NCI-H2107 (cell line): ENCODE data around the gene RPP25.
"Not testable (repeated sequence)": the region's sequence is repeated elsewhere in the genome, so short reads cannot be mapped to it uniquely, and the experiment has no call there.

Source experiments
- DNase-seq: peaks from one replicate; lab custom pipeline; 2025; lab: John Stamatoyannopoulos, UW

Gene RPP25

DNA sequence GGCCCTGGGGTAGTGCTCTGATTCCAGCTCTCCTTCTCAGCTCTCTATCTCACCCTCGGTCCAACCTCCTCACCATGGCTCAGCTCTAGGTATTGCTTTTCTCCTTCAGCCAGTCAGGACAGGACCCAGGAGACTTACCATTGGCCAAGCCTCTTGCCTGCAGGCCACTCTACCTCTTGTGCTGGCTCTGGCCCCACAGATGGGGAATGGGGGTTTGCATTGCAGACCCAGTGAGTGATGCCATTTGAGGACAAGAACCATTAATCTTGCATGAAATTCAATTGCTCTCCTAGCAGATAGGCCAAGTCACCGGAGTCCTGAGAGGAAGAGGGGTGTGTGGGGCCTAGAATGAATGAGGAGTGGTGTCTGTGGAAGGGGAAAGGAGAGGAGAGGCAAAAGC, 6.1 kb upstream of the RPP25 start:
- no peak for DNase-seq

DNA sequence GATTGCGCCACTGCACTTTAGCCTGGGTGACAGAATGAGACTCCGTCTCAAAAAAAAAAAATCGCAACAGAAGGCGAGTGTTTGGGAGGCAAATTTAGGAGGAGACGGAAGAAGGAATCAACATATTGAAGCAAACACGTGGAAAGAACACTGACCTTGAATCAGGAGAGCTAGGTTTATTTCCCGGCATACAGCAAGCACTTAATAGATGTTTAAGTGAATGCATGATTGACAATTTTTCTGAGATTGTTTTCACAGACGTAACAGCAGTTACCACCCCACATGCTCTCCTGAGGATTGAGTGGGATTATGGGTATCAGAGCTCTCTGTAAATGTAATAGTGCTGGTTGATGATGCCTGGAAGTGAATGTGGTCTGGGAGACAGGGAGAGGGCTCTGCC, 5.6 kb upstream of the RPP25 start:
- DNase-seq, result no peak

DNA sequence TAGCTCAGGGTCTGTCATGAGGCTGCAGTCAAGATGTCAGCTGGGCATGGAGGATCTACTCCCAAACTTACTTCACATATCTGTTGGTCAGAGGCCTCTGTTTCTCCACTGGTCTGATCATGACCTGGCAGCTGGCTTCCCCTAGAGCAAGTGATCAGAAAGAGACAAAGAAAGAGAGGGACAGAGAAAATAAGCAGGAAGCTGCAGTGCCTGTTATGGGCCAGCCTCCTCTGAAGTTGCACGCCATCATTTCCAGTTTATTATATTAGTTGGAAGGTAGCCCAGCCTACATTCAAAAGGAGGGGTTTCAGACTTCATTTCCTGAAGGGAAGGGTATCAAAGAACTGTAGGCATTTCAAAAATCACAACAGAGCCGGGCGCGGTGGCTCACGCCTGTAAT, 5.0 kb upstream of the RPP25 start:
- DNase-seq, result no peak

DNA sequence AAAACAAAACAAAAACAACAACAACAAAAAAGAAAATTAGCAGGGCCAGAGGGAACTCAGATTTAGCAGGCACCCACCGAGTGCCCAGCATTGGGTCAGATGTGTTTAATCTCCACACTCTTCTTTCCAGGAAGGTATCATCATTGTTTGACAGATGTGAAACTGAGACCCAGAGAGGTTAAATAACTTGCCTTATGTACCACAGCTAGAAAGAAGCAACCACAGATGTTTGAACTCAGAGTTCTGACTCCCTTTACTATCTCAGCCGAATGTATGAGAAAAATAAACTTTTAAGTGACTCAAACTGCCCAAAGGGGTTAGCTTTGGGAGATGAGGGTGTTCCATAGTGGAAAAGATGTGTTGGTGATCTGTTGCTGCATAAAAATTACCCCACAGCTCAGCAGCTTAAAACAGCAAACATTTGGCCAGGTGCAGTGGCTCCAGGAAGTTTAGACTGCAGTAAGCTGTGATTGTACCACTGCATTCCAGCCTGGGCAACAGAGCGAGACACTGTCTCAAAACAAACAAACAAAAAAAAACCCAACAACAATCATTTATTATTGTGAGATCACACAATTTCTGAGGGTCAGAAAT, 4.5 kb upstream of the RPP25 start:
- DNase-seq, result no peak

DNA sequence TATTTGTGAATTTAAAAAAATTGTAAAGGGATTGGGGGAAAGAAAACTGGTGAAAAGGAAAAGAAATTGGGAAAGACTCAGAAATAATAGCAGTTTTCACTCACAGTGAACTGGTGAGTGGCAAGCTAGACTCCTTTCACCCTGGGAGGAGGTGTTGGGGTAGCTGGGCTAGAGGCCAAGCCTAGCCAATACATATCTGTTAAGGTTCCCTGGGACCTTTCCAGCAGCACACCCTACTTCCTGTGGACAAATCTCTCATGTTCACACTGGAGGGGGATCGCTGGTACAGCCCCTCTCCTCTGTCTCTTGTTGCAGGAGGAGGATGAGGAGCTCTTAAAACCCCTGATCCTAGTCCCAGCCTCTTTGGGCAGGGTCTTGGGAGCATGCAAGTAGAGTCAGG, 3.7 kb upstream of the RPP25 start:
- no peak for DNase-seq

DNA sequence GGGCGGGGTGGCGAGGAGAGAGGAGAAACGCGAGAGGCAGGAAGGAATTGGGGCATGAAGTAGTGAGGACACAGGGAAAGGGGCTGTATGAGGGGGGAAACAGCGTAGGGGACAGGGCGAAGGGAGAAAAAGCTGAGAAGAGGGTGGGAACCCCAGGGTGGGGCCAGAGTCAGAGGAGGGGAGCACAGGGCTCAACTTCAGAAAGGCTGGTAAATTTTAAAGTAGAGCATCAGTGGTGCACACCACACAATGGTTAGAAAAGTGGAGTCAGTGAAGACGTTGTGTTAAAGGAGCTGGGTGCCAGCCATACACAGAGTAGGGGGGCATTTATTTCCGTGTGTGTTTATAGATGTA, 3.0 kb upstream of the RPP25 start:
- DNase-seq, result no peak

DNA sequence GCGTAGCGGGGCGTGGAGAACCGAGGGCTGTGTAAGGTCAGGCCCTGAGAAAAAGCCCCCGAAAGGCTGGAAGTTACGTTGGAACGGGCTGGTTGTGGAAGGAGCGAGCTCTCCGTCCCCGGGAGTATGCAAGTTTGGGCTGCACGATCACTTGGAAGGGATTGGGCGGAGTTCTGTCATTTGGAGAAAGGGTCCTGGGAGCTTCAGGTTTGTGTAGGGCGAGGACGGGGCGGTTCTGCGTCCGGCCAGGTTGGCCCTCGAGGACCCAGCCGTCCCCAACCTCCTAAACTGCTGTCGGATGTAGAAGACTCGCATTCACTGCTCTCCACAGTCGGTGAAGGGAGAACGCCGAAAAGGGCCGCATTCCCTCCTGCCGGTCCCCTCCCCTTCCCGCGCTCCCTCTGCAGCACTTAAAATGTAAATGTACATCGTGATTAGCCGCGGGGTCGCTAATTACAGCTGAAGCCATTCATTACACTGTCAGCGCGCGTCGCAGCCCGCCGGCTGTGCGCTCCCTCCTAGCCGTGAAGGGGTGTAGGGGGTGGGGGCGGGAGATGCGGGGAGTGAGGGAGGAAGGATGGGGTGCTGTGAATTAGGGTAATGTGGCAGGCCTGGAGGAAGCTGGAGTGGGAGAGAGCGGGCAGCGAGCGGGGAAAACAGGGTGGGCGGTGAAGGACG, 2.5 kb upstream of the RPP25 start:
- DNase-seq, result no peak

DNA sequence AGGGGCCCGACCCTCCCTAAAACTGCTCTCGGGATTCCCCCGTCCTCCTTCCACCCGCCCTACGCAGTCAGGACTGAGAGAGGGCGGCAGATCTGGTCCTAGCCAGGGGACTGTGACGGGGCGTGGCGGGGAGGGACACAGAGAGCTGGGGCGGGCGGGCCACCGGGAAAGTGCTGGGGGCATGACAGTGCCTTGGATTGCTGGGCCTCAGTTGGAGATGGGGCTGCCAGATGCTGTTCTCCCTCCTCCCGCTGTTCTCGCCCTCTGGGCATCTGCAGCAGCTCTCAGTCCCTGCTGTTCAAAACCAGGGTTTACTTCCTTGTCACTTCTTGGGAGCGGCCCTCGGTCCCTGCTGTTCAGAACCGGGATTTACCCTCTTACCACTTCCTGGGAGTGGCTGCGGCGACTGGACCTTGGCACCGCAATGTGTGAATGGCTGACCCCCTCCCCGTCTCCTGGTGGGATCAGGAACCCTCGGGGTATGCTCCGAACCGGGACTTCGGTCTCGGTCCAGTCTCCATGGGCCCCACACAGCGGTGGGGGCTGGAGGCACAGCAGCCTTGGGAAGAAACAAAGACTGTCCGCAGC, 1.8 kb upstream of the RPP25 start:
- no peak for DNase-seq

DNA sequence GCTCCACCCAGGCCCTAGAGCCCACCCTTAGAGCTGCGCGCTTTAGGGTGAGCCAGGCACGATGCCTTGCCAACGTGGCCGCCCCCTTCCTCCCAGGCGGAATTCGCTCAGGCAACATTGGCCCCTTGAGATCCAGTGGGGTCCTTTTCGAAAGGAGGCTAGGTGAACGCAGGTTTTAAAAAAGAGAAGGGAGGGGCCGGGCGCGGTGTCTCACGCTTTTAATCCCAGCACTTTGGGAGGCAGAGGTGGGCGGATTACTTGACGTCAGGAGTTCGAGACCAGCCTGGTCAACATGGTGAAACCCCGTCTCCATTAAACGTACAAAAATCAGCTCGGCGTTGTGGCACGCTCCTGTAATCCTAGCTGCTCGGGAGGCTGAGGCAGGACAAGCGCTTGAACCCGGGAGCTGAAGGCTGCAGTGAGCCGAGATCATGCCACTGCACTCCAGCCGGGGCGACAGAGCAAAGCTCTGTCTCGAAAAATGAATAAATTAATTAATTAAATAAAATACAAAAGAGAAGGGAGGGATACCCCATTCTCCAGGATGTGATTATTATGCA, 984 bp upstream of the RPP25 start:
- no peak for DNase-seq

DNA sequence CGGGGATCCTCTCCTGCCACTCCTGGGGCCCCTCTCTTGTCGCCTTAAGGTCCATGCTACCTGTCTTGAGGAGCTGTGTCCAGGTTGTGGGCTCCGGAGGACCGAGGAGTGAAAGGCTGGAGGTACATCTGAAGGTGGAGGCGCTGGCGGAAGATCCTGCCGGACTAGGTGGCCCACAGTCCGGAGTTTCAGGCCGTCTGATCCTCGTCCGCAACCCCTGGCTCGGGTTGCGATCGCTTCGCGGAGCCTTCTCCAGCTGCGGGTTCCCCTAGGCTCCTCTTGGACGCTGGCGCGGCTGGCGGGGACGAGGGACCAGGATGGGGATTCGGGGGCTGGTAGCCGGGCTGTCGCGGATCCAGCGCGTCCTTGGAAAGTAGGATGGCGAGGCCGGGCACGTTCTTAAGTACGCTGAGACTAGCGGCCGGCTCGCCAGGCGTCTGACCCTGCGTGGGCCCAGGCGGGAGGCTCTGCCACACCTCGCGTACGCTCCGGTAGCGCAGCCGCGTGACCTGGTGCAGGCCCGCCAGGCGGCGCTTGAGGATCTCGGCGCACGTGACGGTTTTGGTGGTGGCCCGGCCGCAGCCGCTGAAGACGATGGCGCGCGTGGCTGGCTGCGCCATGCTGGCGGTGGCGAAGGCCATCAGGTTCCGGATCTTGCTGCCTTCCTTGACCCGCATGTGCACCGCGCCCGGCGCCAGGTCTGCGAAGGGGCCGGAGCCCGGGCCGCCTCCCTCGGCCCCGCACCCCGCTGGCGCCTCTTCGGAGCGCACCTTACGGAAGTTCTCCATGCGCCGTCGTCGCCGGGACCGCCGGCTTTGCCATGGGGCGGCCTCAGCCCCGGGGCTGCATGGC, 550 bp downstream of the RPP25 start:
- DNase-seq, result no peak

DNA sequence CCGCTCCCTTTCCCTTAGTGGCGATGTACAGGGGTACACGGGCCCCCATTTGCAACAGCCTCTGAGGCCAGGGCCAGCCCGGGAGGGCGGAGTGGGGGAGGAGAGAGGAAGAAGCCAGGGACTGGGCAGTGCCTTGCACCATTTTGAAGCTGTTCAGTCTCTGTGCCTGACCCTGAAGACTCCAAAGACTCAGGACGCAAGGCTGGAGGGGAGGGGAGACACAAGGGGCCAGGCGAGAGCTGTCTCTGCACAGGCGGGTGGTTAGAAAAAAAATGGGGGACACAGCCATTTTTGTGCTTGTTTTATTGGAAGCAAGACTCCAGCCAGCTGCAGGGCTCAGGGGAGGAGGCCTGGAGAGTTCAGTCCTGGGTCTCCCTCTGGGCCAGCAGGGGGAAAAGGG, 1.6 kb downstream of the RPP25 start:
- no peak for DNase-seq

DNA sequence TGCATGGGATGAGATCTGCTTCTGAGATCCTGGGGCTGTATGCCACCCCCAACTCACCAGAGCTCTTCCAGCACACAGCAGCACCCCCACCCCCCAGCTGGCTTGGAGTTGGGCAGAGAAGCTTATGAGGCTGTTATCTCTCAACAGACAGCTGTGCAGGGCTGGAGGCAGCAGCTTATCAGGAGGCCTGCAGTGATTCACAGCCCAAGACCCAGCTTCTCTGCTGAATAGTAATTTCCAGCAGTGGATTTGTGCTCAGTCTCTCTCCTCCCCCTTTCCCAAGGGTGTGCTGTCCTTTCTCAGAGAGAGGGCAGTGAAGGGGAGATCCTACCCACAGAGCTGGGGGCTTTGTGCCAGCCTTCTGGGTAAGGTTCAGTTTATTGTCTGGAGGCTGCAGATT, 2.1 kb downstream of the RPP25 start:
- no peak for DNase-seq

DNA sequence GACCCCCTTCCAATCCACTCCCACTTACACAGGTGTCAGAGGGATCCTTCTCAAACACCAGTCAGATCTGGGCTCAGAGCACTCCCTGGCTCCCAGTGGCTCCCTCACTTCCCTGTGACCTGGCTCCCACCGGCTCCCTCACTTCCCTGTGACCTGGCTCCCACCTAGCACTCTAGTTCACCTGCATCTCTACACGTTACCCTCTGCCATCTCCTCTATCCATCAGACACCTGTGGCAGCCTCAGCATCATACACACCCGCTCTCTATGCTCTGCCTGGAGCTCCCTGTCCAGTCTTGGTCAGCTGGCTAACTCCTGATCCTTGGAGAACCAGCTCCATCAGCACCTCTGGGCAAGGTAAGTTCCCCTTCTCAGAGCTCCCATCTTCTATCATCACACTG, 5.6 kb downstream of the RPP25 start:
- DNase-seq, result no peak

DNA sequence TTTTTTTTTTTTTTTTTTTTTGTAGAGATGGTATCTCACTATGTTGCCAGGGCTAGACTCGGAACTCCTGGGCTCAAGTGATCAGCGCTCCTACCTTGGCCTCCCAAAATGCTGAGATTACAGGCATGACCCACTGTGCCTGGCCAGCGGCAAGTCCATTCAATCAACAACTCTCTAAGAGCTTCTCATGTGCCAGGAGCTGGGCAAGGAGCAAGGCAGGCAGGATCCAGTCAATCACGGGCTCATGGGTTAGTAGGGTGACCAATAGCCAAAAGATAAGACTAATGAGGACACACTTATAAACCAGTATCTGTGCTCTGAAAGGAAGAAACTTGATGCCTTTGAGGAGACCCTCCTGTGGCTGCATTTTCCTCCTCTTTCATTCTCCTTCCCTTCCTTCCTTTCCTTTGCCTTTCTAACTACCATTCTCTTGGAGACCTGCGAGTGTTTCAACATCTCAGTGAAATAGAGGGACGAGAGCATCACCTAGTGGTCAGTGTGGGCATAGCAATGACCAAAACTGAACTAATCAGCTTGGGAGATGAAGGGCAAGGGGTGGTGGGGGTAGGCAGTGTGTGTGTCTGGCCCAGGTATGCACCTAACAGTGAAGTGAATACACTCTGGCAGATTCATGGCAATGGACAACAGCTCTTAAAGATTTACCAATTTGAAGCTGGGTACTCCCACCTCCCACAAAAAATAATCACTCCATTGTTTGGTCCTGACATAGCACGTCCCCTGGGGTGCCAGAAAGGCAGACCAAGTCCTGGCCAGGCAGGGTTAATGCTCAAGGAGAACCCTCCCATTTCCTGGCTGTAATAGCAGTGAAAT, 6.3 kb downstream of the RPP25 start:
- DNase-seq, result no peak

DNA sequence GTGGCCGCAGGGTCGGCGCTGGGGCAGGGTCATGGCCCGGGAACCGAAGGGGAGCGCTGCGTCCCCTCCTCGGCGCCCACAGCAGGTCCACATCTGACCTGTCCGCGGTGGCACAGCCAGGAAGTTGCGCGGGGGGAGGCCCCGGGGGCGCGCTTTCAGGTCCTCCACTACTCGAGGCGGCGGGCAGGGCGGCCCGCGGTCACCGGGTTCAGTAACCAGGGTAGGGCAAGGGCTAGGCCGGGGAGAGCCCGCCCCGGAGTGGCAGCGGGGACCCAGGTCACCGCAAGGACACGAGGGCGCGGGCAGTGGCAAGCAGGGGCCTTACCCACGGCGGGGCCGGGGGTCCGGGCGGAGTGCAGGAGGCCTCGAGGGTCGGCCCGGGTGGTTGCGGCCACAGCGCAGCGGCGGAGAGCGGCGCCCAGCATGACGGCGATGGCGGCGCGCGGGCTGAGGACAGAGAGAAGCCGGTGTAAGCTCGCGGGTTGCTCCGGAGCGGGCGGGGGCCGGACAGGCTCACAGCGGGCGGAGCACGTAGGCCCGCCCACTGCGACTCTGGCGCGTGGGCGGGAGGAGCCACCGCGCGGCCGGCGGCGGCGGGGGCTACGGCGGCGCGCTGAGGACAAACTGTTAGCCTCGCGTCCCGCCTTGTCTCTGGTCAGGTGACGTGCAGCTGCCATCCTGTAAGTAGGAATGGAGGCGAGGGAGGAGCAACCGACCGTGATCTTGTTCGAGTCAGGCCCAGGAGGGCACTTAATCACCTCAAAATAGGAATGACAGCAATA, 18.8 kb downstream of the RPP25 start, which contains the start of gene COX5A:
TSS of gene COX5A (minus strand) at position 484 of the 782 bp plus-strand sequence. CDS start at position 425, 59 bp downstream.
- peak; percentile 75 for DNase-seq

DNA sequence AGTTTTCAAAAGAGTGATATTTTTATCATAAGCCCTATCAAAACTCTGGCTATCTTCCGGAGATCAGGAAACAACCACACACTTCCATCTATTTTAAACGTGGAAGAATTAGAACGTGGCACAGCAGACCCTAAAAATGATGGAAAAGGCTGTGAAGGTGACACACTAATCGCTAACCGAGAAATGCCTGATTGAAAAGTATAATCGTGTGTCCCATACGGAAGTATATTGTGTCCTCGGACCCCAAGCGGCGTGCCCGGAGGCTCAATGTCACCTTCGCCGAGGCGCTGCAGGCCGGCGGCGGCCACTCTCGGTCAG, 19.3 kb downstream of the RPP25 start:
- no peak for DNase-seq

DNA sequence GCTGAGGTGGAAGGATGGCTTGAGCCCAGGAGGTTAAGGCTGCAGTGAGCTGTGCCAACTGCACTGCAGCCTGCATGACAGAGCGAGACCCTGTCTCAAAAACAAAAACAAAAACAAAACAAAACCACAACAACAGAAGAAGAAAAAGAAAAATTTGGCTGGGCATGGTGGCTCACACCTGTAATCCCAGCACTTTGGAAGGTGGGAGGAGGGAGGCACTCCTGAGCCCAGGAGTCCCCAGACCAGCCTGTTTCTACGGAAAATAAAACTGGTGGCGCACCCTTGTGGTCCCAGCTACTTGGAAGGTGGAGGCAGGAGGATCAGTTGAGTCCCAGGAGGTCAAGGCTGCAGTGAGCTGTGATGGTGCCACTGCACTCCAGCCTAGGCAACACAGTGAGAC, 21.4 kb downstream of the RPP25 start:
- DNase-seq, result not testable (repeated sequence)

DNA sequence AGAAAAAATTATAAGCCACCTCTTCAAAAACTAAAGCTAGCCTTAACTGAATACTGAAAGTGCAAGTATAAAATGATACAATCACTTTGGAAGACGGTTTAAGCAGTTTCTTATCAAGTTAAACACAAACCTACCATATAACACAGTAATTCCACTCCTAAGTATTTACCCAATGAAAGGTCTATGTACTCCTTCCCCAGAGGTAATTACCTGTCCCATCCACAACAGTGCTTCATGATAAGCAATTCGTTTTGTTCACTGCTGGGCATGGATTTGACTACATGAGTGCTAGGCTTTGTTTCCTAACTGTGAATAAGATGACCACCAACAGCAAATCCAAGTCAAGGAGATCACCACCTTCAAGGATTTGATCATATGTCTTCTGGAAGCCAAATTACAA, 23.0 kb downstream of the RPP25 start:
- DNase-seq, result no peak

DNA sequence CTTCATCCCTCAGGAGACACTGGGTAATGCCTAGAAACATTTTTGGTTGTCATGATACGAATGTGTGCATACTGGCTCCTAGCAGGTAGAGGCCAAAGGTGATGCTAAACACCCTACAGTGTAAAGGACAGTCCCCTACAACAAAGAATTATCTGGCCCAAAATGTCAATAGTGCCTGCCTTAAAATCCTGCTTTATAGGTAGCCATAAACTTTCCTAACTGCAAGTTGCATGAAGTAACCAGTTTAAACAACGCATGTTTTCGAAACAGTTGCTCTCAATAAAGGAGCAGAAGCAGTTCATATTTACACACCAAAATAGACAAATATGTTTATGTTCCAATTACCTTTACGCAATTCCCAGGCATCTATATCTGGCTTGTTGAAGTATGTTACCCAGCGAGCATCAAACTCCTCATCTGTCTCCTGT, 27.8 kb downstream of the RPP25 start:
- DNase-seq, result no peak

DNA sequence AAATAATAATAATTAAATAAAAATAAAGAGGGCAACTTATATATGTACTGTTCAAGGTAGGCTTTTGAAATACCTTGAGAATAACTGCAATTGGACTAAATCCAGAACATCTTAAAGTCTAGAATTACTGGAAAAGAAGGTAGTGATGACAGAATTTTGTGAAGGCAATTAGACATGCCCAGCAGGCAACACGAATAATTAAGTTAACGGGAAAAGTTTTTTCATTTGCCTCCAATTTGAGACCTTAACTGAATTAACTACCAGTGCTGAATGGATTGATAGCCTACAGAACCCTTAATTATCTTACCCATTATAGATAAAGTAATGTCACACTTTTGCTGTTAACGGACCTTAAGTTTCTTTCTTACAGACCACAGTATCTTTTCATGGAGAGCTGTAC, 32.0 kb downstream of the RPP25 start:
- no peak for DNase-seq

DNA sequence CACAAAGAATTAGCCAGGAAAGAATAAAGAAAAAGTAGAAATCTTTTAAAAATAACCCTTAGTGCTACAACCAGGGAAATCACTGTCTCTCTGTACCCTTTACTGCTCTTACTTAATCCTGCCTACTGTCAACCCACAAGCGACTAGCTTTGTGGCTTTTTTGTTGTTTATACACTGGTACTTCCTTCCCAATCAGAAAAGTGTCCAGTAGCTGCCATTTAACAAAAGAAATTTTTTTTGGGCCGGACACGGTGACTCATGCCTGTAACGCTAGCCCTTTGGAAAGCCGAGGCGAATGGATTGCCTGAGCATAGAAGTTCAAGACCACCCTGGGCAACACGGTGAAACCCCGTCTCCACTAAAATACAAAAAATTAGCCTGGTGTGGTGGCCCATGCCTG, 36.1 kb downstream of the RPP25 start:
- no peak for DNase-seq
